CD4-positive, alpha-beta T cell treated with Interleukin-17A for 4 hours (primary cell): ENCODE data around the gene TMC1.

Source experiments
- DNase-seq: peaks from one replicate; pipeline ENCODE4 v3.0.0-alpha.2; 2020; ENCODE audit warnings: mixed read lengths

TMC1 gene

GRCh38 chr9:72882117-72882775, 360.8 kb downstream of the TMC1 start:
- DNase-seq = no peak

GRCh38 chr9:72883875-72884274, 362.5 kb downstream of the TMC1 start:
- DNase-seq = no peak

GRCh38 chr9:72884508-72884907, 363.1 kb downstream of the TMC1 start:
- no peak for DNase-seq
